HG02981 (cell line): ENCODE data around the gene RAB3A.
"Not testable (repeated sequence)": the region's sequence is repeated elsewhere in the genome, so short reads cannot be mapped to it uniquely, and the experiment has no call there.

ENCODE experiments used
- ATAC-seq: cut with Tn5 transposase; IDR thresholded peaks from one replicate; pipeline ENCODE4 v1.9.1; 2021; ENCODE audit warnings: mild to moderate bottlenecking, moderate library complexity; ENCODE audit not compliant: unreplicated experiment

The RAB3A gene

DNA sequence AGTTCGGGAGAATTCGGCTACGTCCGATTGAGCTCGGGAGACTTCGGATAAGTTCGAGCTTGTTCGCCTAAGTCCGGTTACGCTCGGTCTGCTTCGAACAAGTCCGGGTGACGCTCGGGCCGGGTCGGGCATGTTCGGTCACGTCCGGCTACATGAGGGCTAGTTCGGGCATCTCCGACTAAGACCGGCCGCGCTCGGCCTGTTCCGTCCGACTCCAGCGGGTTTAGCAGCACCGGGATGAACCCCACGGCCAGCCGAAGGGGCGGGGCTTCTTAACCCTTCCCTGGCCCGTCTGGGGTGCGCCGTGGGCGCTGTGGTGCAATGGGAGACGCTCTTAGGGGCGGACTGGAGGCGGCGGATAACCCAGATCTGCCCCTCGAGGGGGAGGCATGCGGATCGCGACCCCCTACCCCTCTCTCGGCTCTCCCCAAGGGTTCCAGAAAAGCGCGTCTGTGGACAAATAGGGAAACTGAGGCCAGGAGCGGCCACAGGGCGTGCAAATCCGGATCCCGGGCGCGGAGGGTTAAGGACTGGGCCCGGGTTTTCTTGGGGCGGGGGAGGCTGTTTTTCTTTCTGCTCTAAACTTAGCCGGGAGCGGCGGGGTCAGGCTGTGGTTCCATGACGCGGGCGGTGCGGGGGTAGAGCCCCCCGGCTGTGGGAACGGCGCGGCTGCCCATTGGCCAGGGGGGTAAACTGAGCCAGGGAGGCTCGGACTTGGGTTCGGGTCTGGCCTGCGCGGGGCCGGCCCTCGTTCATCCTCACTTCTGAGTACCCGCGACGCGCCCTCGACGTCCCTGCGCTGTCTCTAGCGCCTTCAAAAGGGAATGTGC lies 20.9 kb upstream of the RAB3A start:
- peak; percentile 87 for ATAC-seq

- ATAC-seq: no peak
These were observed 20.1 kb upstream of the RAB3A start for GRCh38 chr19:18223860-18224524.

DNA sequence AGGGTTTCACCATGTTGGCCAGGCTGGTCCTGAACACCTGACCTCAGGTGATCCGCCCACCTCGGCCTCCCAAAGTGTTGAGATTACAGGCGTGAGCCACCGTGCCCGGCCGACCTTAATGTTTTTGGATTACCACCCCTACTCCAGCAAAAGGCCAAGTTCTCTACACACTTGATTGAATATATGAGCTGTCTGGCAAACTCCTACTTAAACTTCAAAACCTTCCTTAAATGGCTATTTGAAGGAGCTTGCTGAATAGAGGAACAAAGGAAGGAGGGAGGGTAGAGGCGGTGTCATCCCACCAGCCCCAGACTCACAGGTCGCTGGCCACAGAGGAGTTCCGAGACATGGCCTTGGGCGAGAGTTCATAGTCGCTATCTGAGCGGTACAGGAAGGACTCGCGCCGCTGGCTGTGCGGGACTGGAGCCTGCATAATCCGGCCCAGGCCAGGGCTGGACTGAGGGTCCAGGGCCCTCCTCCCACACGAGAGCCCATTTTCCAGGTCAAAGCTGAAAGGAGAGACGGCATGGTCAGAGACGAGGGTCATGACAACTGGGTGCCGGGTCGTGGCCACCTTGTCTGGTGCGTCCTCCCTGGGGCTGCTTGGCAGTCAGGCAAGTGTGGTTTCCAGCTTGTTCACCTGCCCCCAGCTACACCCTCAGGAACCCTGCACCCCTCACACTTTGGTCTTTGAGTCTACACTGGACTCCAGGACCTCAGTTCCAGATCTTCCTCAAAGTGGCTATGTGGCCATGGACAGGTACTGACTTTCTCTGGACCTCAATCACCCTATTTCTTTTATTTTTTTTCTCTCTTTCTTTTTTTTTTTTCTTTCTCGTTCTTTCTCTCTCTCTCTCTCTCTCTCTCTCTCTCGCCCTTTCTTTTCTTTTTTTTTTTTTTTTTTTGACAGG lies 18.2 kb upstream of the RAB3A start:
- ATAC-seq: no peak

DNA sequence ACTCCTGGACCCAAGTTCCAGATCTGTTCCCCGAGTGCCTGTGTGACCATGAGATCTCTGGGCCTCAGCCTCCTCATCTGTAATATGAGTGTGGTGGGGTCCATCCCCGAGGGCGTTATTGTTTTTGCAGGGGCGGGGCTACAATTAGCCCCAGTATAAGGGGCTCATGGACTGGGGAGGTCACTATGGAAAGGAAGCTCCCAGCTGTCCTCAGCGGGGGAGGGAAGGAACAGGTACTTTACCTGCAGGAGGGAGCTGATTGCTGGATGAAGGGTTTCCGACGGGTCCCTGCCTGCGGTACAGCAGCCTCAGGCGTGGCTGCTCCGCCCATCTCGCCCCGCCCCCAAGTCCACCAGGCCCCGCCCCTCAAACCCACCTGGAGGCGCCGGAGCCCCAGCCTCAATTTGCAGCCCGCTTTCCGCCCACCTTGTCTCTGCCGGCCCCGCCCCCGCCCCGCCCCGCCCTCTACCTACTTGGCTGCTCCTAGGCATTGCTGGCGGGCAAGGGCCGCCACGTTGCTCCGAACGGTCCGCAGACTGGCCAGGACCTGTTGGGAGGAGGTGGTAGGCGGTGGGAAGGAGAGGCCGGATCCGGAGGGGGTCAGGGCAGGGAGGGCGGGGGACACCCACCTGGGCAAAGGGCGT lies 16.9 kb upstream of the RAB3A start:
- ATAC-seq: no peak

DNA sequence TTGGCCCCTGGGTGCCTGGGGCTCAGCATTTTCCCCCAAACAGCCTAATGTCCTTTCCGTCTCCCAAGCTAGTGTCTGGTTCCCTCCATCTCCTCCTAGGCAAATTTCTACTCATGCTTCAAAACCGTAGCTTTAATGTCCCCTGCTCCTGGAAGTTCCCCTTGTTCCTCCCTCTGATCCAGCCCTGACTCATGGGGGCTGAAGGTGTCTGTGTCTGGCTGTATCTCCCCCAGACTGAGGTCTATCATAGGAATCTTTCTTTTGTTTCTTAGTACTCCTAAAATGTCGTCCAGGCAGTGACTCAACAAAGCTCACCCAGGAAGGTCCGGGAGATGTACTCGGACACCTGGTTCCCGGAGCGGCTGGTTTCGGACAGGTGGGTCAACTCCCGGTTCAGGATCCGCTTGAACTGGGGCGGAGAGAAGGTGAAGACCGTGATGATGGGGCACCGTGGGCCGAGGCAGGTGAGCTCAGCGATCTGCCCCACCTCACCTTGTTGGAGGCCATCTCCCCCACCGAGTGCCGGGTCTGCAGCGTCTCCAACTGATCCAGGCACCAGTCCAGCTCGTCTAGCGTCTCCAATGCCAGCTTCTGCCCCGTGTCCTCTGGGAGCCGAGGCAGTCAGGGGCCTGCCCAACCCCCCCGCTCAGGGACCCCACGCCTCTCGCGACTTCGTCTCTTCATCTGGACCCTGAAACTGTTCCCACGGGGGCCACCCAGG lies 16.2 kb upstream of the RAB3A start:
- ATAC-seq: no peak

DNA sequence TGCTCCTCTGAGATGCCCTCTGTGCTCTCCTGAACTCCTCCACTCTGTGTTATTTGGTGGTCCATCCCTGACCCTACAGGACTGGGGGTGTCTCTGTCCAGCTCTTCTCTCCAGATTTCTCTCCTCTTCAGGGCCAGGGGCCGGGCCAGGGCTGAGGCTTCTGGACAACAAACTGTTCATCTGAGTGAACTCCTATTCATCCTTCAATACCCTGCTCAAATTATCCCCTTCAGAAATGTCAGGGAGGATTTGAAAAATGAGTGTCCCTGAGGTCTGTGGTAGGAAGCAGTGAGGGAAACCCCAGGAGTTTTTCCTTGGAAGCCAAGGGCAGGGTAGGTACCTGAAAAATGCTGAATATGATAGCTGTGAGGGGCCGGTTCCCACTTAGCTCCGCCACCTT lies 14.8 kb upstream of the RAB3A start:
- ATAC-seq: no peak

- no peak for ATAC-seq
These were observed 14.3 kb upstream of the RAB3A start for GRCh38 chr19:18218159-18218558.

DNA sequence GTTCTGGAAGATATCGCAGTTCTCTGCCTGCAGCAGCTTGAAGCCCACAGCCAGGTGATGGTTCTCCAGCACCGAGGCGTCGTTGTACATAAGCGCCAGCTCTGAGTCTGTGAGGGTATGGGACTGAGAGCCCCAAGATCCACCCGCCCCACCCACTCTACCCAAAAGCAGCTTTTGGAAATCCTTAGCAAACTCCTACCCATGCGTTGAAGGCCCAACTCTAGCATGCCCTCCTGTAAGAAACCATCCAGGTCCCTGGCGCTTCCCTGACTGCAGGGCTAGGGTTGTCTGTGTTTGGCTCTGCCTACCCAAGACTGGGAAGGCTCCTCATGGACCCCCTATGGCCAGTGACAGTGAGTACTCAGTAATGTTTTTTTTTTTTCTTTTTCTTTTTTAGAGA lies 12.9 kb upstream of the RAB3A start:
- ATAC-seq: no peak

- no peak for ATAC-seq
These were observed 11.1 kb upstream of the RAB3A start for GRCh38 chr19:18214779-18215433.

GRCh38 chr19:18211683-18212082 lies 7.8 kb upstream of the RAB3A start:
- ATAC-seq: no peak

- ATAC-seq: not testable (repeated sequence)
These were observed 6.1 kb upstream of the RAB3A start for GRCh38 chr19:18209912-18210311.

GRCh38 chr19:18208098-18208951 lies 4.5 kb upstream of the RAB3A start:
- ATAC-seq: no peak

DNA sequence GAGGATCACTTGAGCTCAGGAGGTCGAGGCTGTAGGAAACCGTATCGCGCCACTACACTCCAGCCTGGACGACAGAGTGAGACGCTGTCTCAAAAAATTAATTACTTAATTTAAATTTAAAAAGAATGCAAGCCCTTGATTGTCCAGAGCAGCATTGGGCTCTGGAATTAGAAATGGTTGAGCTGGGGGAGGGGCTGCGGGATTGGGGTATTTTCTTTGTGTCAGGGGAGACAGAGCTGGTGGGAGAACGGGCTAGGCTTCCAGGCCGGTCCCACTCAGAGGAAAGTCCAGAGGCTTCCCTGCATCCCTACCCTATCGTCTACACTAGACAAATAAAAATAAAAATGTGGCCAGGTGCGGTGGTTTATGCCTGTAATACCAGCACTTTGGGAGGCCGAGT lies 2.2 kb upstream of the RAB3A start:
- no peak for ATAC-seq

DNA sequence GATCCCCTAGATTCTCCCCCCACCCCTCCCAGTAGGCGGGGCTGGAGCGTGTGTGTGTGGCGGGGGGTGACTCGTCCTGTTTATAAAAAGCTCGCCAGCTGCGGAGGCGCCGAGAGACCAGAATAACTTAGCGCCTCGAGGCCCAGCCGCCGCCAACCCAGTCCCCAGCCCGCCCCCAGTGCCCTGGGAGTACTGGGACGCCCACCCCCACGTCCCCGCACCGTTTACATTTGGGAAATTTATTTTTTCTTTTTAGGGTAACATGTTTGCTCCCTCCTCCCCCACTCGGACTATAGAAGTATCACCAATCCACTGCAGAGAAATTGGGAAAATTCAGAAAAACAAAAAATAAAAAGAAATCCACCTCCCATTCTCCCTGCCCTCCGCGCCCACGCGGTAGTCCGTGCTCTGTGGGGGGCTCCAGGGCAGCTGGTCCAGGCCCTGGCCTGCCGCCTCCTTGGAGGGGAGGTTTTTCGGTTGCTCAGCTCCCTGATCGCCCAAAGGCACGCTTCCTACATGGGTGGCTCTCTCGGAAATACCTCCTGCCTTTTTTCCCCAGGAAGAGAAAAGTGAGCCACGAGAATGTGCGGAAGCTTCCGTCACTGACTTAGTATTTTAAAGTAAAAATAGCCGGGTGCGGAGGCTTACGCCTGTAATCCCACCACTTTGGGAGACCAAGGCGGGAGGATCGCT lies 1.5 kb upstream of the RAB3A start:
- ATAC-seq: no peak

- peak; percentile 7 for ATAC-seq
These were observed 755 bp upstream of the RAB3A start for GRCh38 chr19:18204394-18205199.

GRCh38 chr19:18203408-18203862 lies 407 bp downstream of the RAB3A start:
- no peak for ATAC-seq

GRCh38 chr19:18202778-18203407 lies 949 bp downstream of the RAB3A start:
- ATAC-seq: no peak
